HG03460 (cell line): ENCODE data around the gene XCR1.
"Not testable (repeated sequence)": the region's sequence is repeated elsewhere in the genome, so short reads cannot be mapped to it uniquely, and the experiment has no call there.

Source experiments
- ATAC-seq: cut with Tn5 transposase; IDR thresholded peaks from one replicate; pipeline ENCODE4 v1.9.1; 2021; ENCODE audit not compliant: unreplicated experiment

Gene XCR1

DNA sequence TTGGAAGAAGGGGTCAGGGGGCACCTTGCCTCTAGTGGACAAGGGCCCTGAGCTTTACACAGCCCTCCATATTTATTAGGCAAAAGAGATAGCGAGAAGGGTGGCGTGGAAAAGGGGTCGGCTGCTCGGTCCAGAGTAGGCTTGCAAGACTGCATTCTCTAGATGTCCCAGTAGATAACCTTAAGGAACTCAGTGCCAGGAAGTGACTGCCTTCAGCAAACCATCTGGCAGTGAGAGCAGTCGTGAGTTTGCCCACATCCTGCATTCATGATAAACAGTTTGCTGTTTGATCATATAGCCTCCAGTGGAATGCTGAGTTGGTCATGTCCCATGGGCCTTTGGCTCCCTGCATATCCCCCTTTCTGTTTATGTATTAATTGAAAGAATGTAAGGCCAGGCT lies 18.9 kb upstream of the XCR1 start:
- ATAC-seq: not testable (repeated sequence)

DNA sequence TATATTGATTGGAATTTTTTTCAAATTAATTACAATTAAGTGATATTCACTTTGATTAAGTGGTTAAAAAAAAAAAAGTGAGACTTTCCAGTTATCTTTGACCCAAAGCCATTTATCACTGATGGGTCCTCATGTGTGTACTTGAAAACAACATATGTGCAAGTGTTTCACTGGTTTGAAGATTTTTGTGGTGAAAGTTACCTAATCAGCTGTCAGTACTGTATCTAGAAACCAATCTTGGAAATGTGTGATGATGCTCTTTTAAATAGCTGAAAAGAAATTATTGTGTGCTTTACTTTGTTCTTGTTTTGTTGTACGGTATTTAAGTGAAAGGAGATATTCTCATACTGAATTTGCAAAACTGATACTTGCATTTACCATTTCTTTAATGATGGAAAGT lies 11.6 kb upstream of the XCR1 start:
- ATAC-seq: no peak

DNA sequence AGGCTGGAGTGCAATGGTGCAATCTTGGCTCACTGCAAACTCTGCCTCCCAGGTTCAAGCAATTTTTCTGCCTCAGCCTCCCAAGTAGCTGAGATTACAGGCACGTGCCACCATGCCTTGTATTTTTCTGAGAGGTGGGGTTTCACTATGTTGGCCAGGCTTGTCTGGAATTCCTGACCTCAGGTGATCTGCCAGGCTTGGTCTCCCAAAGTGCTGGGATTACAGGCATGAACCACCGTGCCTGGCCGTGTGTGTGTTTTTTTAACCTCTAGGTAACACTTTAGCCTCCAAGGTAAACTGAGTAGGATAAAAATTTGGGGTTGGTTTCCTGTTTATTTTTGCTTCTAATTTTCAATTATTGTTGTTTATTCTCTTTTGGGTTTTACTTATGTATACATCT lies 10.8 kb upstream of the XCR1 start:
- ATAC-seq: not testable (repeated sequence)

DNA sequence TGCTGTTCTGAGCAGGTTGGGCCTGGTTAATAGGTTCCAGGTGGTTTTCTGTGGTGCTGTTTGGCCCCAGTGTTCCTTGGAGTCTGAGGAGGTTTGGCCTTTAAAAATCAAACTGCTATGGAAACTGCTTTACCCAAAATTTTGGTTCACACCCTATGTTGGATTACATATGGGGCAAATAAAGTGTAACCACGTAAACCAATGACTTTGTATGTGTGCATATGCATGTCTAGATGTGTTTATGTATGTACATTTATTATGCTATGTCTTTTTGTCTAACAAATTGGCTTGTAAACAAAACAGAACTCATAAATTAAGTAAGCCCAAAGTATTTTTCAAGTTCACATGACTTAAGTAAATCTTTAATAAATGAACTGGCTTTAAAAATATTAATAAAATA lies 8.9 kb upstream of the XCR1 start:
- no peak for ATAC-seq

DNA sequence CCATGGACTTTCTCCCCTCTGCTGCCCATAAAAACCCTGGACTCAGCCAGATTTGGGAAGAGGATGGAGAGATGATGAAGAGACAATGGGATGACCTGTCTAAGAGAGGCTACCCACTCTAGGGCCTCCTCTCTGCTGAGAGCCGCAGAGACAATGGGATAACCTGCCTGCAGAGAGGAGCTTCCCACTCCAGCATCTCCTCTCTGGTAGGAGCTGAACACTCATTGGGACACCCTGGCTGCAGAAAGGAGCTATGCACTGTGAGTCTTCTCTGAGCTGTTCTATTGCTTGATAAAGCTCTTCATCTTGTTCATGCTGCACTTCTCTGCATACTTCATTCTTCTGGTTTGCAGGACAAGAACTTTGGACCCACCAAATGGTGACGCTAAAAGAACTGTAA lies 4.5 kb upstream of the XCR1 start:
- ATAC-seq: no peak

DNA sequence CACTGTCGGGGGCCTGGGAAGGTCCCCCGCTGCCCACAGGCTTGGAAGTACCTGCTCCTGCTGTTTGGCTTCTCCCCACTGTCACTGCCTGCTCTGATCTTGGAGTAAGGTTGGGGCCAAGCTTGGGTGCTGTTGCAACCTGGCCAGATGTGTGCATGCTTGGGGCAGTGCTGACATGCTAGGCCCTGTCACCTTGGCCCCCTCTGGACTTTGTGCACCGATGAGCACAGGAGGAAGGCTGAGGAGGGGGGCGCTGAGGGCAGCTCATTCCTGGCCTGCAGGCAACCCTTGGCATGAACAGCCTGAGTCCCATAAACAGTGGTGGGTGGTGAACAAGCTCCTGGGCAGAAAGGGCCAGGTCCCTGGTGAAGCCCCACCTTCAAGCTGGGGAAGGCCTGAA lies 4.0 kb upstream of the XCR1 start:
- ATAC-seq: no peak

DNA sequence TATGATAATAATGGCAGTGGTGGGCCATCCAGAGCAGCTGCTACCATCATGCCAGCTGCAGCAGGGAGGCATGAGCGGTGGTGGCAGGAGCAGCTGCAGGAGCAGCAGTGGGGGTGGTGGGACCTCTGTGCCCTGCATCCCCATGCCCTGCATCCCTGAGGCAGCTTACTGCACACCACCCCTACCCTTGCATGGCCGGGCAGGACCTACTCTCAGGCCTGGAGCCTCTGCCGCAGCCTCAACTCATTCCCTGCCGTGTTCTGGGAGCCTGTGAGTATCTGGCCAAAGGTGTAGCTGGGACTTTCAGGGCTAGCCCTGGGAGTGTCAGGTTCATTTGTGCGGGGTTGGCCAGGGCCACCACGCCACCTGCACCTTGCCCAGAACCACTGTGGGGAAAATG lies 3.3 kb upstream of the XCR1 start:
- ATAC-seq: no peak

DNA sequence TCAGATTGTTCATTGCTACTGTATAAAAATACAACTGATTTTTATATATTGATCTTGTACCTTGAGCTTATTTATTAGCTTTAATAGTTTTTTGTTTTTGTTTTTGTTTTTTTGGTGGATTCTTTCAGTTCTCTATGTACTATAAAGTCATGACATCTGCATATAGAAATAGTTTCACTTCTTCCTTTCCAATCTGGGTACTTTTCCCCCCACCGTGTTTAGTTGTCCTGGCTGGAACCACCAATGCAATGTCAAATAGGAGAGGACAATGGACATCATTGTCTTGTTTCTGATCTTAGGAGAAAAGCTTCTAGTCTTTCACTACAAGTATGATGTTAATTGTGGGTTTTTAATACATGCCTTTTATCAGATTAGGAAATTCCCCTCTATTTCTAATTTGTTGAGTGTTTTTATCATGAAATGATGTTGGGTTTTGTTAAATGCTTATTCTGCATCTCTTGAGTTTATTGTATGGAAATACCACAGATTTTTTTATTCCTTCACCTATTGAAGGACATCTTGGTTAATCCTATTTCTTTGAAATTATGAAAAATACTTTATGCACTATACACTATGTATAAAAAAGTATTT lies 2.8 kb upstream of the XCR1 start:
- ATAC-seq: no peak

DNA sequence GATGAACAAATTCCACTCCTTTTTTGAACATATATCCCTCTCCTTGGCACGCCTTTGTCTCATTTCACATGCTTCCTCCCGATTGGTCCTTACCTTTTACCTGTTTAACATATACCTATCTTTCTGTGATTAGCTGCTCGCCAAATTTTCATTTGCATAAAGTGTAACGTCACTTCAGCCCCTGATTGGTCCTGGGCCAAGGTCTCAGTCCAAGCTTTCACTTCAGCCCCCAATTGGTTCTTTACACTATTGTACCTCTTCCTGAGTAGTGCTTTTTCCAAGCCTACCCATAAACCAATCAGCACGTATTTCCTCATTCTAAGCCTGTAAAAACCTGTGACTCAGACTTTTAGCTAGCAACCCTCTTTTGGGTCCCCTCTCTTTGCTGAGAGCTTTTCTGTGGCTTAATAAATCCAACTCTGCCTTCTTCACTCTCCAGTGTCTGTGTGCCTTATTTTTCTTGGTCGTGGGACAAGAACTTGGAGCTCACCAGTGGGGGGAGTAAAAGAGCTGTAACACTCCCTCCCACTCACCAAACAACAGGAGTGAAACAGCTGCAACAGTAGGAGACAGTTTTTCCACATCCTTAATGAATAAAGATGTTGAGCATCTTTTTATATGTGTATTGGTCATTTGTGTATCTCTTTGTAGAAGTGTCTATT lies 584 bp upstream of the XCR1 start:
- no peak for ATAC-seq

DNA sequence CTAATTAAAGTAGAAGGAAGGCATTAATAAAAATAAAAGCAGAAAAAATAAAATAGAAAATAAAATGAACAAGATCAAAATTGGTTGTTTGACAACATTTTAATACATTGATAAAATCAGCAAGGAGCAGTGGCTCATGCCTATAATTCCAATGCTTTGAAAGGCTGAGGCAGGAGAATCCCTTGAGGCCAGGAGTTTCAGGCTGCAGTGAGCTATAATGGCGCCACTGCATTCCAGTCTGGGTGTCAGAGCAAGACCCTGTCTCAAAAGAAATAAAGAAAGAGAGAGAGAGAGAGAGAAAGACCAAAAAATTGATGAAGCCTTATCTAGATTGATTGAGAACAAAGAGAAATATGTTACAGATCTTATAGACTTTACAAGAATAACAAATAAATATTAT lies 2.1 kb downstream of the XCR1 start:
- ATAC-seq: no peak

DNA sequence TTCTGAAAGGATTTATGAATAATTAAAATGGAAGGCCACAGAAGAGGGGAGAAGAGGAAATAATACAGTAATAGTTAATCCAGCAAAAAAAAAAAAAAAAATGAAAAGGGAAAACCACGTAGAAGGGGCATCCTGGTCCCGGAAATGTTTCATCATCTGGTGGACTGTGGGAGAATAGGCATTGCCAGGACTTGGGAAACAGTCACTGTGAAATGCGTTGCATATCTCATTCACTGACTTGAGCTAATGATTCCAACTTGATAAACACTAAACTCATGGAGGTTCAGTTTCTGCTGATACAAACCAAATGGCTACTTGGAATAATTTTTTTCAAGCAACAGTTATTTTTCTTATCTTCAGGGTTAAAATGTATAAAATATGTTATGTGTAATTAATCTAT lies 3.2 kb downstream of the XCR1 start:
- ATAC-seq: no peak

DNA sequence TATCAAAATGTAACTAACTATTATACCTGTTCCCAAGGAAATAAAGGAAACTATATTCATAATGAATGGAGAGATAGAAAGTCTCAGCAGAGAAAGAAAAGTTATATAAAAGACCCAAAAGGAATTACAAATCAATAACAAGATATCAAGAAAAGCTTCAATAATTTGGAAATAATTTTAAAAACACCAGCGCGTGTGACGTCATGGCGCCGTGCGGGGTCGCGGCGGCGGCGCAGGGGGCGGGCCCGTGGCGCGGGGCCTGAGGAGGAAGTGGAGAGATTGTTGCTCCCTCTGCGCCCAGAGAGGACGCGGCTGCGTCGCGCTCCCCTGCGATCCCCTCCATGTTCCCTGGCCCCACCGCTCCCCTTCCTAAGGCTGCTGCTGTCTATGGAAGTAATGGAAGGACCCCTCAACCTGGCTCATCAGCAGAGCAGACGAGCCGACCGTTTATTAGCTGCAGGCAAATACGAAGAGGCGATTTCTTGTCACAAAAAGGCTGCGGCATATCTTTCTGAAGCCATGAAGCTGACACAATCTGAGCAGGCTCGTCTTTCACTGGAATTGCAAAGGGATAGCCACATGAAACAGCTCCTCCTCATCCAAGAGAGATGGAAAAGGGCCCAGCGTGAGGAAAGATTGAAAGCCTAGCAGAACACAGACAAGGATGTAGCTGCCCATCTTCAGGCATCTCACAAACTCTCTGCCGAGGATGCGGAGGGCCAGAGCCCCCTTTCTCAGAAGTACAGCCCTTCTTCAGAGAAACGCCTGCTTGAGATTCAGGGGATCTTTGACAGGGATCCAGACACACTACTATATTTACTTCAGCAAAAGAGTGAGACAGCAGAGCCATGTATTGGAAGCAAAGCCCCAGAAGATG lies 4.1 kb downstream of the XCR1 start:
- no peak for ATAC-seq

DNA sequence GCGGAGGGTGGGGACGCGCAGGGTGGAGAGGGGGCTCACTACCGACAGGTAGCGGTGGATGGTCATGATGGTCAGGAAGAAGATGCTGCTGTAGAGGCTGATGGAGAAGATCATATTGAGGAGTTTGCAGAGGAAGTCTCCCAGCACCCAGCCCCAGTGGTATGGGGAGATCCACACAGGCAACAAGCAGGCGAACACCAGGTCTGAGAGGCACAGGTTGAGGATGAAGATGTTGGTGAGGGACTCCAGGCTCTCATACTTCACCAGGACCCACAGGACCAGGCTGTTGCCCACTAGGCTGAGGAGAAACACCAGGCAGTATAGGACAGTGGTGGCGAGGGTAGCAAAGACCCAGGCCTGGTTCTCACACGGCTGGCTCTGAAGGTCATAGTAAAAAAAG lies 5.8 kb downstream of the XCR1 start:
- no peak for ATAC-seq

DNA sequence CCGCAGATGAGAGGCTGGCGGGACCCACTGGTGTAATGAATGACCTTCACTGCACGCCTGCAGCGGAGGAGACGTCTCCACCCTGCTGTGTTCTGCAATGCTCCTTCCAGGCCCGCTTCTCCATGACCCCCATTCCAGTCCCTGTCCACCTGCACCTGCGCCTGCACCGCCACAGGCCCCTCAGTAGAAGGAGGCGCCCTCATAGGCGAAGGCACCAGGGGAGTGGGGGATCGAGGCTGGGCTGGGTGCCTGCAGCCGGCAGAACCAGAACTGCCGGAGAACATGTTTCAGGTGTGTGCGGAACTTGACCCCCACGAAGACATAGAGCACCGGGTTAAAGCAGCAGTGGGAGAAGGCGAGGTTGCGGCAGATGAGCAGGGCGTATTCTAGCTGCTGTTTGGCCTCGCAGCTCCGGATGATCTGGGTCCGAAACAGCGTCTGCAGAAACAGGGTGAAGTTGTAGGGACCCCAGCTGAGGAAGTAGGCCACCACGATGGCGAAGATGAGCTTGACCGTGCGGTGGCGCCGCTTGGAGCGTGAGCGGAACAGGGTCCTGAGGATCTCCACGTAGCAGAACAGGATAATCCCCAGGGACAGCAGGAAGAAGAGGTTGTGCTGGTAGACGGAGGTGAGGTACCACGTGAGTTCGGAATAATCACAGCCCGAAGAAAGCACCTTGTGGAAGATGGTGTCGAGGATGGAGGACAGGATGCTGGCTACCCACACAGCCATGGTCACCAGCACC lies 6.3 kb downstream of the XCR1 start:
- no peak for ATAC-seq

DNA sequence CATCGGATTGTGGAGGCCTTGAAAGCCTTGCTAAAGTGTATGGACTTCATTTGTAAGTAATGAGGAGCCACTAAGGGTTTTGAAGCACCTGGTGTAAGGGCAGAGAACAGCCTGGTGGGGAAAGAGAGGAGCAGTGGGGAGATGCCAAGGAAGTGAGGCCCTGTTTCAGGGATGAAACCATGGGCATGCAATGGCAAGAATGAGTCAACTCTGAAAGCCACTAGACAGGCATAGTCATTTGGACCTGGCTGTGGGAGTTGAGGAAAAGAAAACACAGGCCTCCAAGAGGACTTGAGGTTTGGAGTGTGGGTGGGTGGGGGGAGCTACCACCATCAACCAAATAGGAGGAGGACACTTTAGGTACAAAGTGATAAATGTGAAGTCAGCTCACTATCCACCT lies 7.6 kb downstream of the XCR1 start:
- no peak for ATAC-seq

DNA sequence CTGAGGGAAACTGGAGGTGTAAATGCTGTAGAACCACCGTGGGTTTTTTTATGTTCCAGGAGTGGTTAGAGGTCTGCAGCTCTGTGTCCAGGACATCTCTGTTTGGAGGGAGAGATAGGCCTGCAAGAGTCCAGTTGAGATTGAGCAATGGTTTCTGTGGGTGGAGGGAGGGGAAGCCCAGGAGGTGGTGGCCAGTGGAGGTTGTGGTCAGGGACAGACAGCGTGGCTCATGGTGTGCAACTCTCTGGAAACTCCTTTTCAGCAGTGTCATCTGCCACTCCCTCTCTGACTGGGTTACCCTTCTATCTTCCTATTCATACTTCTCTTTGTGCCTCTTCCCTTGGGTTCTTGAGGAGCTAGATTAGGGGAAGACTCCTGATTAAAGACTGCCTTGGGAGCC lies 9.6 kb downstream of the XCR1 start:
- no peak for ATAC-seq

DNA sequence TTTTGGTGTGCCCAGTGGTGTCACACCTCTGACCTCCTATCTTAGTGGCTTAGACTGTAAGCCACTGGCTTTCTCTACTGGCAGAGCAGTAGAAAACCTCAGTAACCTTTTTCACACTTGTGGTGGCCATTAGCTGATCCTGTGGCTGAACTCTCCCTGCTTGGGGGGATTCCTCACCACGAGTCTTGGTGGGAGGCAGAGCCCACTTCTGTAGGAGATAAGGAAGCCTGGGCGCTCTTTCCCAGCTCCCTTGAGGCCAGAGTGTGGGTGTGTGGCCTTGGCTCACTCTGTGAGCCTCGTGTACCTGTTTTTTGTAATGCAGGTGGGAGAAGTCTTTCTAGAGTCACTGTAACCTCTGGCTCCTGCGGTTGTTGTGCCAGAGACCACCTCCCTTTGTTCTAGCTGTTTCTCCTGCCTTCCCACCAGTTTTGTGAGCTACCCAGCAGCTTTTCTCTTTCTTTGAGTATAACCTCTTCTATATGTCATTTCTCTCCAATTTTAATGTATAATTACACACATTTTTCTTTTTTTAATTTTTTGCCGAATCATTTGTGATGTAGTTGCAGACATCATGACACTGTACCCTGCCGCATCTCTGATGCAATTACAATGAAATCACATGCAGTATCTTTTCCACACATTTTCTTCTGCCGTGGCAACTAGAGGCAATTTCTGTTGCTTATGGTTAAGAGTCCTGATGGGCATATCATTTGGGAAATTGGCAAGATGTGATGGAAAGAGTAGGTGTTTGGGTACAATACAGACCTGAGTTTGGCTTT lies 13.8 kb downstream of the XCR1 start:
- ATAC-seq: no peak

DNA sequence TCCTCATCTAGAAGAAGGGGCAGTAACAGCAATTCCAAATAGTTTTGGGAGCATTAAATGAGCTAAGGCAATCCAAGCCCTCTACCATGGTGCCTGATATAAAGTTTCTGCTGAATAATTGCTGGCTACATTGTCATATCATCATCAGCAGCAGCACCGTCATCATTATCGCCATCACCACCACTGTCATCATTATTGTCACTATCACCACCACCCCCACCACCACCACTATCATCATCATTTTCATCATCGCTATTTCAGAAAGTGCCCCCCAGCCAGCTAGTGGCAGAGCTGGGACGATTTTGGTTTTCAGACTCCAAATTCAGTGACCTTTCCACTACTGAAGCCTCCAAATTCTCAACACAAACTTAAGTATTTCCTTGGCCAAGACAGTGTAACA lies 15.0 kb downstream of the XCR1 start:
- no peak for ATAC-seq

DNA sequence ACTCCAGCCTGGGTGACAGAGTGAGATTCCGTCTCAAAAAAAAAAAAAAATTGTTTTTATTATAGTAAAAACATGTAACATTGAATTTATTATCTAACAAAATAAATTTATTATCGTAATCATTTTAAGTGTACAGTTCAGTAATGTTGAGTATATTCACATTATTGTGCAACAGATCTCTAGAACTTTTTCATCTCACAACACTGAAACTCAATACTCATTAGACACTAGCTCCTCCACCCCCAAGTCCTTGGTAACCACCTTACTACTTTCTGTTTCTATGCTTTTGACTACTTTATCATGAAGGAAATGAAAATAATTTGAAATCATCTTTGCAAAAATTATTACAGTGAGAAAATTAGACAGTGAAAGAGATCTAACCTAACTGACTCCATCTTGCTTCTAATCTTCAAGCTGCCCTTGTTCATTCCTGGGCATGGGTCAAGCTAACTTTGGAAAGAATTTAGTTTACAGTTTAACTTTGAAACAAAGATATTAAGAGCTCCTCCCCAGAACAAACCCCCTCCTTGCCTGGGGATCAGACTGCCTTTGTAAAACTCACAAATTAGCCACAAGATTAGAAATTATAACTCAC lies 16.7 kb downstream of the XCR1 start:
- no peak for ATAC-seq

DNA sequence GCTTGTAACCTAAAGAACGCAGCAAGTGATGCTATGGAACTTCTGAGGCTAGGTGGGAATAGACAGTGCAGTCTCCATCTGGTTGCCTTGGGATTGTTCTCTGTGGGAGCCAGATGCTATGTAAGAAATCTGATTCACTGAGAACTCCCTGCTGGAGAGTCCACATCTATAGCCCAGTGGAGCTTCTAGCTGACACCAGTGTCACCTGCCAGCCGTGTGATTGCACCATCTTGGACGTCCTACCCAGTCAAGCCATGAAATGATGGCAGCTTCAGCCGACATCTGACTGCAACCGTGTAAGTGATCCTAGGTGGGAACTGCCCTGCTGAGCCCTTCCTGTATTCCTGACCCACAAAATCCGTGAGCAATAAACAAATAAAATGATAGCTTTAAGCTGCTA lies 19.2 kb downstream of the XCR1 start:
- no peak for ATAC-seq
